ENCODE data around the gene ARFGAP3. TPM values are rescaled to one million over a fixed set of nuclear protein-coding genes. Genes with fewer than 3 reads are reported as not detected.

The ARFGAP3 gene
- total and polyA plus RNA-seq, 2 experiments from 2014 or later = 14.8 to 19.1 TPM

GRCh38 chr22:42829302-42829701 lies 27.8 kb downstream of the ARFGAP3 start (continued):
- no peak for TF ChIP-seq CTCF (conservative IDR thresholded peaks at IDR 0.05; ENCODE audit: low read depth in 2 of 2)
- no peak for TF ChIP-seq EZH2phosphoT487 (IDR thresholded peaks at IDR 0.05; ENCODE audit: unreplicated experiment)
- TF ChIP-seq JUNB (IDR thresholded peaks at IDR 0.05; ENCODE audit: unreplicated experiment) = no peak

GRCh38 chr22:42825796-42826195 lies 31.3 kb downstream of the ARFGAP3 start:
- no peak overlapping the region for H2AFZ ChIP-seq
- H3K36me3 ChIP-seq (ENCODE audit: insufficient read depth) = no peaks in the 10 kb centered on the region
- no peak overlapping the region for H3K27ac Mint-ChIP-seq
- H4K20me1 ChIP-seq (replicated peaks; ENCODE audit: insufficient read depth) = no peaks in the 10 kb centered on the region
- no peaks in the 10 kb centered on the region for H3K27me3 ChIP-seq (ENCODE audit: insufficient read depth)
- H3K9me2 ChIP-seq (ENCODE audit: insufficient read depth) = no peaks in the 10 kb centered on the region
- peaks cover 4% of the 10 kb centered on the region; the same call in 2 of the 3 replicates for H3K9me3 Mint-ChIP-seq
- H3K4me1 ChIP-seq (ENCODE audit: insufficient read depth) = no peaks in the 10 kb centered on the region
- no peaks in the 10 kb centered on the region for H3K4me1 Mint-ChIP-seq
- no peaks in the 10 kb centered on the region for H3K79me2 ChIP-seq (replicated peaks; ENCODE audit: insufficient read depth)
- no peak for ATAC-seq
- no peak overlapping the region for H3K4me3 ChIP-seq
- no peak overlapping the region for H3K4me3 Mint-ChIP-seq
- H3F3A ChIP-seq (replicated peaks; ENCODE audit: low read depth) = no peaks in the 10 kb centered on the region
- H3K27ac ChIP-seq (ENCODE audit: low read depth) = no peak overlapping the region
- peaks cover 10% of the 10 kb centered on the region; the same call in 2 of the 3 replicates for H3K36me3 Mint-ChIP-seq (ENCODE audit: low read depth)
- no peak overlapping the region for H3K4me2 ChIP-seq
- DNase-seq (ENCODE audit: low spot score) = no peak
- H3K27me3 Mint-ChIP-seq (ENCODE audit: insufficient read depth, low read depth, poor library complexity) = no peaks in the 10 kb centered on the region
- TF ChIP-seq NANOG (IDR thresholded peaks at IDR 0.05; ENCODE audit: borderline replicate concordance) (no peak), REST (IDR thresholded peaks at IDR 0.05; ENCODE audit: unreplicated experiment) (no peak), STAT1 (IDR thresholded peaks at IDR 0.05; ENCODE audit: unreplicated experiment) (no peak), POLR2AphosphoS5 (IDR thresholded peaks at IDR 0.05; ENCODE audit: low read depth) (no peak), EZH2phosphoT487 (IDR thresholded peaks at IDR 0.05; ENCODE audit: unreplicated experiment) (no peak), CREB1 (CRISPR knock-in tag; IDR thresholded peaks at IDR 0.05; ENCODE audit: low read depth) (no peak), ZNF331 (CRISPR knock-in tag; IDR thresholded peaks at IDR 0.05; ENCODE audit: low read depth) (no peak), CTCF (conservative IDR thresholded peaks at IDR 0.05; ENCODE audit: low read depth in 2 of 2) (no peak), ETS1 (IDR thresholded peaks at IDR 0.05) (no peak)

Data from GM23338 (cell line).